Heart left ventricle (tissue), 13 donors: ENCODE data around the gene TTLL12.

Source experiments
- CTCF ChIP-seq, 12 donors: fragments of 200-600 bp; sonication (generic) in 4 of 12; IDR thresholded peaks; one replicate each; pipeline versions ENCODE4 v1.5.0 to v1.8.0; 2018 to 2022; ENCODE audit warnings: antibody characterized with exemption in 12 of 12, mild to moderate bottlenecking in 5 of 12
- POLR2A ChIP-seq, 2 donors: fragments of 450-650 bp; IDR thresholded peaks; one replicate each; pipeline ENCODE4 v1.6.1; 2017; ENCODE audit warnings: antibody characterized with exemption in 2 of 2, mild to moderate bottlenecking in 2 of 2, moderate library complexity in 2 of 2
- donor health status: ischemic (EF 13 %, LVEDD 7.1; RV severe dilation, severe dysfunction).
- donor health status: DM: no; HTN: yes; CAD: no.
- donor health status: DM: no; HTN: no; CAD: no.
- donor health status: ischemic (EF 25% LVEDD 6.9; RV normal size, moderate dysfunction).
- donor health status: ischemic (EF 25% LVEDD 5.7; RV mildly dilated, moderate dysfunction).
- donor health status: ischemic (EF 35%, LVEDD 5.7; RV mildly dilated, moderate dysfunction).
- donor health status: nonischemic (EF 11% LVEDD 7.7; RV severe dilation, severe dysfunction).
- donor health status: DM: yes; HTN: yes; CAD: no.
- donor health status: PGD.
- donor health status: ischemic (EF 29% LVEDD 5.4; RV normal size, mild dysfunction).
- donor health status: nonischemic (EF 23%, LVEDD 6.1; RV moderate dilation, normal function).

GRCh38 chr22:43131773-43132501 lies 55.0 kb downstream of the TTLL12 start:
- TF ChIP-seq CTCF (IDR thresholded peaks at IDR 0.05) (no peak), POLR2A (IDR thresholded peaks at IDR 0.05) (no peak)
